HG03432 (cell line): ENCODE measurements around the gene TBC1D4.

Experiments
- ATAC-seq: cut with Tn5 transposase; IDR thresholded peaks from one replicate; pipeline ENCODE4 v1.9.1; 2021; ENCODE audit warnings: mild to moderate bottlenecking, moderate library complexity; ENCODE audit not compliant: unreplicated experiment

The TBC1D4 gene, protein sequence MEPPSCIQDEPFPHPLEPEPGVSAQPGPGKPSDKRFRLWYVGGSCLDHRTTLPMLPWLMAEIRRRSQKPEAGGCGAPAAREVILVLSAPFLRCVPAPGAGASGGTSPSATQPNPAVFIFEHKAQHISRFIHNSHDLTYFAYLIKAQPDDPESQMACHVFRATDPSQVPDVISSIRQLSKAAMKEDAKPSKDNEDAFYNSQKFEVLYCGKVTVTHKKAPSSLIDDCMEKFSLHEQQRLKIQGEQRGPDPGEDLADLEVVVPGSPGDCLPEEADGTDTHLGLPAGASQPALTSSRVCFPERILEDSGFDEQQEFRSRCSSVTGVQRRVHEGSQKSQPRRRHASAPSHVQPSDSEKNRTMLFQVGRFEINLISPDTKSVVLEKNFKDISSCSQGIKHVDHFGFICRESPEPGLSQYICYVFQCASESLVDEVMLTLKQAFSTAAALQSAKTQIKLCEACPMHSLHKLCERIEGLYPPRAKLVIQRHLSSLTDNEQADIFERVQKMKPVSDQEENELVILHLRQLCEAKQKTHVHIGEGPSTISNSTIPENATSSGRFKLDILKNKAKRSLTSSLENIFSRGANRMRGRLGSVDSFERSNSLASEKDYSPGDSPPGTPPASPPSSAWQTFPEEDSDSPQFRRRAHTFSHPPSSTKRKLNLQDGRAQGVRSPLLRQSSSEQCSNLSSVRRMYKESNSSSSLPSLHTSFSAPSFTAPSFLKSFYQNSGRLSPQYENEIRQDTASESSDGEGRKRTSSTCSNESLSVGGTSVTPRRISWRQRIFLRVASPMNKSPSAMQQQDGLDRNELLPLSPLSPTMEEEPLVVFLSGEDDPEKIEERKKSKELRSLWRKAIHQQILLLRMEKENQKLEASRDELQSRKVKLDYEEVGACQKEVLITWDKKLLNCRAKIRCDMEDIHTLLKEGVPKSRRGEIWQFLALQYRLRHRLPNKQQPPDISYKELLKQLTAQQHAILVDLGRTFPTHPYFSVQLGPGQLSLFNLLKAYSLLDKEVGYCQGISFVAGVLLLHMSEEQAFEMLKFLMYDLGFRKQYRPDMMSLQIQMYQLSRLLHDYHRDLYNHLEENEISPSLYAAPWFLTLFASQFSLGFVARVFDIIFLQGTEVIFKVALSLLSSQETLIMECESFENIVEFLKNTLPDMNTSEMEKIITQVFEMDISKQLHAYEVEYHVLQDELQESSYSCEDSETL (N-terminal part only)

GRCh38 chr13:75482070-75482819 is at the start of gene TBC1D4:
TSS of gene TBC1D4 (minus strand) at chr13:75482169. CDS start at chr13:75481767, 402 bp downstream.
- ATAC-seq = peak; percentile 78

GRCh38 chr13:75530549-75530961 is 48.6 kb upstream of the TBC1D4 start:
- peak; percentile 56 for ATAC-seq

GRCh38 chr13:75521956-75522355 is 40.0 kb upstream of the TBC1D4 start:
- no peak for ATAC-seq

GRCh38 chr13:75518439-75519088 is 36.6 kb upstream of the TBC1D4 start:
- ATAC-seq = no peak

GRCh38 chr13:75514080-75514995 is 32.4 kb upstream of the TBC1D4 start:
- ATAC-seq = peak; percentile 23

- no peak for ATAC-seq
Observed at GRCh38 chr13:75513271-75513670, 31.3 kb upstream of the TBC1D4 start.

DNA sequence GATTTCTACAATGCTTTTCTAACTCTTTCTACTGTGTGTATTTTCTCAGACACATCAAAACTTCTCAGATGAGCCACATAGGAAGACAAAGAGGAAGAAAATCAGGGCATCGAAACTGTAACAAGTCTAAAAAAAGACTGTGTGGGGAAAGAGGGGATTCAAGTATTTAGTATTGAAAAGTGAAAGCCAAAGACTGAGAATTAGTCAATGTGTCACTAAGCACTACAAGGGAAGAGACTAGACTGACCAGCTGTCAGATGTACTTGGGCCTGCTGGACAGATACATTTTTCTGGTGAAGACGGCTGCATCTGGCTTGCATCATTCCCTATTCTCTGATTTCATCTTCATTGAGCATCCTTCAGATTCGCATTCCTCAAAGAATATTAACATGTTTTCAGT is 30.3 kb upstream of the TBC1D4 start:
- peak; percentile 93 for ATAC-seq

- ATAC-seq = no peak
Observed at GRCh38 chr13:75511051-75511625, 29.2 kb upstream of the TBC1D4 start.

DNA sequence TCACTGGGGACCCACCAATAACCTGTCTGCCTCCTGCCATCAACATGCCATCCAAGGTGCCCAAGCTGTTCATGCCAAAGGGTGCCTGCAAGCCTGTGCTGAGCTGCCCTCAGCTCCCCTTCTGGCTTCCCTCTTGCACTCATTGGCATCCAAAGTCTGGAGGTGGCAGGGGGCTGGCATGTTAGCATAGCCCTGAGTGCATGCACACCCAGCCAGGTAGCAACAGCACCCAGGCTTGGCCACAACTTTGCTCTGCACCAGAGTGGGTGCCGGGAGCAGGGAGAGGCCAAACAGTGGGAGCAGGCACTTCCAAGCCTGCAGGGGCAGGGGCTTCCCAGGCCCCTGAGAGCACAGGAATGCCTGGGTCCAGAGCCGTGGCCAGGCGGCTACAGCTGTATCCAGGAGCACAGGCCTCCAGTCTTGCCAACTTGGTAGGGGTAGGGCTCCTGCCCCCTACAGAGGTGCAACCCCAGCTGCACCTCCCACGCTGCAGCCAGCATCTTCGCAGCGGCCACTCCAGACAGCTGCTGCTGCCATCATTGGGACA is 26.1 kb upstream of the TBC1D4 start:
- ATAC-seq = no peak

DNA sequence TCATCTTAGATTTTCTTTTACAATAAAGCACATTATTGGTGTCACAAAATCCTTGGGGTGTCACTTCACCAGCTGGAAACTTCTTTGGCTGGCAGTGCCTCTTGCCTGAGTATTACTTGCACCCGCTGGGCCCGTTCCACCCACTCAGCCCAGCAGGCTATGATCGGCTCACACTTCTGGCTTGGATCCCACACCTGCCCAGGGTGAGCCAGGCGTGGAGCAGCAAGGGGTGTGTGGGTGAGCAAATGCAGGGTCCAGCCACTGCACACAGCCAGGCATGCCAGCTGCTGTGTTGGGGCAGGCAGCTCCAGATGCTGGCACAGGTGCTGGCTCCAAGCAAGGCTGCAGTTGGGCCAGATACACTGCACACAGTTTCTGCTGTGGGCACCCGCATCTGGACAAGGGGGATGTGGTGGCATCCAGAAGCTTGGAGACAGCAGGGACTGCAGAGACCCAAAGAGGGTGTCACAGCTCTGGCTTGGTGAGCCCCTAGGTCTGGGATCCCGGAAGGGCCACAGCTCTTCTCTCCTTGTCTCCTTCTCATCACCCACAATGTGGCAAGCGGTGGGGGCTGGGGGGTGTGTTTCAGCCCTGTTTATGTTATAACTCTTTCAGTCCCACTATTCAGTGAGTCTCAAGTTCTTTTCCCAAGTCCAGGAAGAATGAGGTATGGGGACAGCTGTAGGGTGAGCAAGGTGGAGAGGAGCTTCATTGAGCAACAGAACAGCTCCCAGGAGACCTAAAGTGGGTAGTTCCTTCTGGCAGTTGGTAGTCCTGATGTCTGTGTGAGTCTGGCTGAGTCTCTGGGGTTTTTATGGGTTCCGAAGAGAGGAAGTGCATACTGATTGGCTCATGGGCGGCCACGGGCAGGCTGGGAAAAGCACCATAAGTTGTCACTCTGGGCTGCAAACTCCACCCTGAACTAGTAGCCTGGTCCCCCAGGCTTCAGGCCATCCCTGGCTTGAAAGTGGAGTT is 25.3 kb upstream of the TBC1D4 start:
- peak; percentile 46 for ATAC-seq

DNA sequence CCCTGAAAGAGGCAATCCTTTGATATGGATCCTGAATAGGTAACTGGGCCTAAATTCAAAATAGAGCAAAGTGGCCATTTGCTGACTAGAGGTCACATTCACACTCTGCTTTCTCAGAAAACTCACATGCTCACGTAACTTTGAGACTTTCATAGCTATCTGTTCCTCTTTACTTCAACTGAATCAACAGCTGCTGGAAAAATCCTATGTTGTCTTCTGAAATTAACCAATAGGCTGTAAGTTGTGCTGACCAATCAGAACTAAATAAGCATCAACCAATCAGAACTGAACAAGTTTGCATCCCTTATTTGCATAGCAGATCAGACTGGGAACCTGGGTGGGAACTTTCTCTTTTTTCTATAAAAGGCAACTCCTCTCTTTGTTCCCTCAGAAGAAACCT is 24.0 kb upstream of the TBC1D4 start:
- ATAC-seq = no peak

GRCh38 chr13:75505327-75505726 is 23.4 kb upstream of the TBC1D4 start:
- no peak for ATAC-seq

GRCh38 chr13:75495938-75496337 is 14.0 kb upstream of the TBC1D4 start:
- no peak for ATAC-seq

GRCh38 chr13:75494491-75494890 is 12.5 kb upstream of the TBC1D4 start:
- no peak for ATAC-seq

- no peak for ATAC-seq
Observed at GRCh38 chr13:75493156-75493555, 11.2 kb upstream of the TBC1D4 start.

DNA sequence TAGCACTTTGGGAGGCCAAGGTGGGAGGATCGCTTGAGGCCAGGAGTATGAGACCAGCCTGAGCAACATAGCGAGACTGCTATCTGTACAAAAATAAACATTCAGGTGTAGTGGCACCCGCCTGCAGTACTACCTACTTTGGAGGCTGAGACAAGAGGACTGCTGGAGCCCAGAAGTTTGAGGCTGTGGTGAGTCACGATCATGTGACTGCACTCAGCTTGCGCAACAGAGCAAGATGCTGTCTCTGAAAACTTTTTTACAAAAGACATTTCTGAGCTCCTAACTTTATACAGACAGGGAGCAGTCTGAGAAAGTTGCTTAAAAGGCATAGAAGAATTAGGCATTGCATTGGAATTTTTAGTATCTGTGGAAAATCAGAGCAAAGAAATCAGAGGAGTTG is 10.4 kb upstream of the TBC1D4 start:
- no peak for ATAC-seq

GRCh38 chr13:75491376-75491775 is 9.4 kb upstream of the TBC1D4 start:
- no peak for ATAC-seq
